ENCODE data around the gene CNIH1. TPM values are rescaled to one million over a fixed set of nuclear protein-coding genes. Genes with fewer than 3 reads are reported as not detected.

Gene CNIH1
- total and polyA plus RNA-seq, 7 donors: 97.6 to 261 (median 147) TPM

GRCh38 chr14:54488646-54489317, 47.6 kb upstream of the CNIH1 start, which contains the start of gene GMFB:
GMFB (minus strand) TSS chr14:54488980; CDS start chr14:54488927, 53 bp downstream.
- DNase-seq: peak; percentile 96
- intact Hi-C loops (cut with DNase I): loop anchor here (1.0 kb wide), 2 partner anchors 21 to 47 kb away; partner anchors contain the start of genes CGRRF1 and CNIH1
- 1% methylated on average over 51 of the region's 51 CpGs for WGBS, 2 donors
- peak within 1 kb of the TSS; percentile 92 to 96 (median 95) for H3K27ac ChIP-seq
- H3K9me3 ChIP-seq: no peaks in the 10 kb centered on the region
- no peaks in the 10 kb centered on the region for H3K27me3 ChIP-seq
- peaks cover 0 to 44% (median 35%) of the 10 kb centered on the region in 4 donors for H3K4me1 ChIP-seq
- TF ChIP-seq POLR2A (IDR thresholded peaks at IDR 0.05): peak; percentile 62 to 63
- peak in 1 of 4 donors; percentile 52 for TF ChIP-seq EP300 (IDR thresholded peaks at IDR 0.05)
- TF ChIP-seq POLR2AphosphoS5 (IDR thresholded peaks at IDR 0.05): peak; percentile 81 to 92 (median 90)
- TF ChIP-seq, protein P1, sequence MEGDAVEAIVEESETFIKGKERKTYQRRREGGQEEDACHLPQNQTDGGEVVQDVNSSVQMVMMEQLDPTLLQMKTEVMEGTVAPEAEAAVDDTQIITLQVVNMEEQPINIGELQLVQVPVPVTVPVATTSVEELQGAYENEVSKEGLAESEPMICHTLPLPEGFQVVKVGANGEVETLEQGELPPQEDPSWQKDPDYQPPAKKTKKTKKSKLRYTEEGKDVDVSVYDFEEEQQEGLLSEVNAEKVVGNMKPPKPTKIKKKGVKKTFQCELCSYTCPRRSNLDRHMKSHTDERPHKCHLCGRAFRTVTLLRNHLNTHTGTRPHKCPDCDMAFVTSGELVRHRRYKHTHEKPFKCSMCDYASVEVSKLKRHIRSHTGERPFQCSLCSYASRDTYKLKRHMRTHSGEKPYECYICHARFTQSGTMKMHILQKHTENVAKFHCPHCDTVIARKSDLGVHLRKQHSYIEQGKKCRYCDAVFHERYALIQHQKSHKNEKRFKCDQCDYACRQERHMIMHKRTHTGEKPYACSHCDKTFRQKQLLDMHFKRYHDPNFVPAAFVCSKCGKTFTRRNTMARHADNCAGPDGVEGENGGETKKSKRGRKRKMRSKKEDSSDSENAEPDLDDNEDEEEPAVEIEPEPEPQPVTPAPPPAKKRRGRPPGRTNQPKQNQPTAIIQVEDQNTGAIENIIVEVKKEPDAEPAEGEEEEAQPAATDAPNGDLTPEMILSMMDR (IDR thresholded peaks at IDR 0.05): peak in 3 of 4 experiments; percentile 19 to 33 (median 32)
- H3K36me3 ChIP-seq: no peaks in the 10 kb centered on the region
- peak within 1 kb of the TSS; percentile 70 to 96 (median 82) for H3K4me3 ChIP-seq

DNA sequence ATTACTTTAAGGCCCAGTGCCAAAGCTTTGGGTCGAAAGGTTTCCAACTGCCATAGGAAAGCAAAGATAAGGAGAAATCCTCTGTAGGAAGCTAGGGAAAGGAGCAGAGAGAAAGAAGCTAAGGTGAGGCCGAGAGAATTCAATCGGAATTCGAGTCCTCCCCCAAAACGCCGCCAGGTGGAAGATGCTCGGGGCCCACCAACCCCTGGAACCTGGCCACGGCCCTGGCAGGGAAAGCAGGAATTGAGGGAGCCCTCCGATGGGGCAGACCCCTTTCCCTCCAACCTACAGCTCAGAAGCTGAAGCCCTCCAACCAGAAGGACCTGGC, 47.1 kb upstream of the CNIH1 start:
- Histone ChIP-seq H3K9me3 (no peaks in the 10 kb centered on the region), H3K4me3 (peak overlapping the region; percentile 70 to 96 (median 82)), H3K4me1 (peaks cover 0 to 44% (median 35%) of the 10 kb centered on the region in 4 donors), H3K27me3 (no peaks in the 10 kb centered on the region), H3K36me3 (peaks cover 0 to under 1% (median 0%) of the 10 kb centered on the region in 4 donors), H3K27ac (peak overlapping the region; percentile 92 to 96 (median 95))
- intact Hi-C loops (cut with DNase I): loop anchor here (1.0 kb wide), 1 partner anchor 47 kb away; the partner anchor contains the start of gene CNIH1
- WGBS, 2 donors: 0 to 1% methylated on average over 9 of the region's 9 CpGs
- TF ChIP-seq, protein P1 (IDR thresholded peaks at IDR 0.05): no peak
- TF ChIP-seq POLR2AphosphoS5 (IDR thresholded peaks at IDR 0.05): no peak
- TF ChIP-seq EP300 (IDR thresholded peaks at IDR 0.05): no peak
- TF ChIP-seq POLR2A (IDR thresholded peaks at IDR 0.05): no peak
- no peak for DNase-seq

DNA sequence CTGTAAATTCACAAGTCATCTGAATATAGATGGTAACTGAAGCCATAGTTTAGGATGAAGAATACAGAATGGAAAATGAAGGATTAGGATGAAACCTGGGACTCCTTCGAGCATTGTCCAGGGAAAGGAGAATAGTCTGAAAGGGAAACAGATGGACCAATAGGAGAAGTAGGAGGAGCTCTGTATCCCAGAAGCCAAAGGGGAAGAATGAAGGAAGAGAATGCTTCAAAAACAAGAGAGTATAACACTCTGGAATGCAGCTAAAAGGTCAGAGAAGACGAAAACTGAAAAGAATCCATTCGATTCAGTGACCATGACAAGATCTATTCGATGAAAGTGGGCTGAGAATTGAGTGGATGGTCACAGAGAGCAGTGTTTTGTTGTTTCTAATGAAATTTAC, 46.6 kb upstream of the CNIH1 start:
- Histone ChIP-seq H3K4me3 (peak overlapping the region; percentile 70 to 96 (median 82)), H3K9me3 (no peaks in the 10 kb centered on the region), H3K36me3 (peaks cover 0 to 6% (median 0%) of the 10 kb centered on the region in 4 donors), H3K27ac (peak overlapping the region; percentile 92 to 96 (median 95)), H3K4me1 (peaks cover 0 to 44% (median 35%) of the 10 kb centered on the region in 4 donors), H3K27me3 (no peaks in the 10 kb centered on the region)
- 13 to 50% methylated on average over 4 of the region's 4 CpGs for WGBS, 2 donors
- TF ChIP-seq EP300 (IDR thresholded peaks at IDR 0.05) (no peak), POLR2A (IDR thresholded peaks at IDR 0.05) (no peak), POLR2AphosphoS5 (IDR thresholded peaks at IDR 0.05) (peak in 1 of 4 donors; percentile 44)
- TF ChIP-seq, protein P1 (IDR thresholded peaks at IDR 0.05): no peak
- DNase-seq: no peak
- intact Hi-C loops (cut with DNase I): loop anchor here (1.0 kb wide), 1 partner anchor 46 kb away; the partner anchor contains the start of gene CNIH1

DNA sequence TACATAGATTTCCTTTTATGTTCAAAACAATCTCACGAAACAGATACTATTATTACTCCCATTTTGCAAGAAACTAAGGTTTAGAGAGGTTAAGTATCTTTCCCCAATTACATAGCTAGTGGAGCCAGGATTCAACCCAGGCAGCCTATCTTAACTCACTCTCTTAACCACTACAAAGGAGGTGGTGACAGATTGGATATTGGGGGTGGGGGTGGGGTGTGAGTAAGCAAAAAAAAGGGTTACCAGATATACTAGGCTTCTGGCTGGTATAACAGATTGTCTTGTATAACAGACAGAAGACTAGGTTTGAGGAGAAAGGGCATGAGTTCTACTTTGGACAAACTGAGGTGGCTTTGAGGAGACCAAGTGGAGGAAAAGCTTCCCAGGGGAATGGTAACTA, 45.5 kb upstream of the CNIH1 start:
- H3K4me1 ChIP-seq: peaks cover 0 to 44% (median 35%) of the 10 kb centered on the region in 4 donors
- peaks cover 0 to 17% (median 0%) of the 10 kb centered on the region in 4 donors for H3K36me3 ChIP-seq
- H3K27ac ChIP-seq: no peak overlapping the region
- intact Hi-C loops (cut with DNase I): no loop called here
- no peak overlapping the region for H3K4me3 ChIP-seq
- WGBS, 2 donors: 83 to 96% methylated on average over 1 of the region's 1 CpG
- H3K27me3 ChIP-seq: no peaks in the 10 kb centered on the region
- DNase-seq: no peak
- TF ChIP-seq POLR2AphosphoS5 (IDR thresholded peaks at IDR 0.05) (no peak), POLR2A (IDR thresholded peaks at IDR 0.05) (no peak)
- no peaks in the 10 kb centered on the region for H3K9me3 ChIP-seq

DNA sequence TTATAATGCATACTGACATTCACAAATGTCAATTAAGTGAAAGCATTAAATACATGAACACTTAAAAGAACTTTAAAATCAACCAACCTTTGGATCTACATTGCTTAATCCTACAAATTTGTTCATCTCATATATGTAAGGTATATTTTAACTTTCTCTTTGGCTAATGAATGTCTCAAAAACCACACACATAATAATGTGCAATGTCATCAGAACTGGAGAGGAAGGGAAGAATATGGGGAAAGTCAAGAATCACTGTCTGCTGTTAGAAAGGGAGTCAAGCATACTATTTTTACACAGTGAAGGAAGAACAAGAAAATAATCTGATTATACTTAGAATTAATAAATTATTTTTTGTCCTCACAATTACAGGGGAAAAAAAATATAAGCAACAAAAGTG, 42.7 kb upstream of the CNIH1 start:
- Histone ChIP-seq H3K27ac (no peak overlapping the region), H3K4me3 (no peak overlapping the region), H3K36me3 (peaks cover 0 to 36% (median 2%) of the 10 kb centered on the region in 4 donors), H3K9me3 (no peaks in the 10 kb centered on the region), H3K27me3 (no peaks in the 10 kb centered on the region), H3K4me1 (peaks cover 0 to 36% (median 27%) of the 10 kb centered on the region in 4 donors)
- TF ChIP-seq EP300 (IDR thresholded peaks at IDR 0.05) (no peak), POLR2A (IDR thresholded peaks at IDR 0.05) (no peak)
- TF ChIP-seq, protein P1 (IDR thresholded peaks at IDR 0.05): no peak
- DNase-seq: no peak
- intact Hi-C loops (cut with DNase I): no loop called here

Data from sigmoid colon (tissue), 7 donors.